ENCODE results near the gene SSNA1. TPM values are rescaled to one million over a fixed set of nuclear protein-coding genes. Genes with fewer than 3 reads are reported as not detected.

SSNA1 gene
- total and polyA plus RNA-seq, 2 donors (not counting 1 experiment from before 2014, with no cell fraction given) = 53.6 to 129 TPM

GRCh38 chr9:137176302-137177182, 11.9 kb upstream of the SSNA1 start:
- H3K27me3 Mint-ChIP-seq = no peaks in the 10 kb centered on the region
- POLR2A ChIA-PET = interaction anchor here (0.5 to 0.6 kb wide), 2 partner anchors 14 to 25 kb away, joined by 3 to 4 read pairs; no protein-coding TSS in a partner anchor
- peak; percentile 48 for TF ChIP-seq CTCF (IDR thresholded peaks at IDR 0.05)
- no peak for TF ChIP-seq EZH2 (IDR thresholded peaks at IDR 0.05; ENCODE audit: borderline replicate concordance, insufficient read depth, low read depth, low read length, poor library complexity, severe bottlenecking)
- Histone ChIP-seq H3K9ac (ENCODE audit: low read length) (no peak overlapping the region), H3K36me3 (replicated peaks in 1 of 2; ENCODE audit: control extremely low read depth in 1 of 2, control insufficient read depth in 1 of 2, extremely low read depth in 1 of 2, insufficient read depth in 2 of 2, low read length in 1 of 2) (peaks cover 0 to 34% of the 10 kb centered on the region in 2 experiments), H3K9me3 (ENCODE audit: control extremely low read depth in 1 of 3, control insufficient read depth in 2 of 3, insufficient read depth in 1 of 3, low read length in 2 of 3) (peaks cover 0 to under 1% (median 0%) of the 10 kb centered on the region in 3 donors), H3K4me2 (replicated peaks; ENCODE audit: low read depth, low read length, poor library complexity, severe bottlenecking) (no peak overlapping the region), H2AFZ (ENCODE audit: insufficient read depth, low read depth, low read length, poor library complexity, severe bottlenecking) (no peak overlapping the region), H3K4me3 (ENCODE audit: control extremely low read depth in 1 of 5, extremely low read depth in 1 of 5, insufficient read depth in 1 of 5, low read depth in 2 of 5, low read length in 4 of 5) (no peak overlapping the region), H3K4me1 (ENCODE audit: control insufficient read depth in 2 of 2, insufficient read depth in 2 of 2, low read length in 2 of 2) (peaks cover 7 to 9% of the 10 kb centered on the region in 2 donors), H4K20me1 (ENCODE audit: control insufficient read depth, insufficient read depth, low read length, poor library complexity, severe bottlenecking) (peaks cover 14% of the 10 kb centered on the region), H3K79me2 (ENCODE audit: control insufficient read depth, insufficient read depth, low read length) (no peaks in the 10 kb centered on the region), H3K27ac (ENCODE audit: low read length in 2 of 2) (no peak overlapping the region), H3K27me3 (replicated peaks in 1 of 4; ENCODE audit: control extremely low read depth in 1 of 4, control insufficient read depth in 3 of 4, insufficient read depth in 4 of 4, low read length in 3 of 4) (peaks cover 0 to 18% (median 5%) of the 10 kb centered on the region in 4 experiments)
- DNase-seq = peak; percentile 50
- intact Hi-C loops (cut with micrococcal nuclease) = no loop called here
- no peak overlapping the region for H3K27ac Mint-ChIP-seq
- peak; percentile 60 for ATAC-seq (ENCODE audit: low read depth)
- H3K9me3 Mint-ChIP-seq (ENCODE audit: insufficient read depth) = no peaks in the 10 kb centered on the region
- CTCF ChIA-PET = interaction anchor here (0.9 to 2.1 kb wide), 6 partner anchors 12 to 62 kb away, joined by 3 to 6 read pairs (median 4); partner anchors contain the start of genes ANAPC2, RNF224 and SSNA1
- WGBS (ENCODE audit: insufficient coverage) = 69% methylated on average over 17 of the region's 17 CpGs
- H3K4me1 Mint-ChIP-seq = peaks cover 6% of the 10 kb centered on the region
- no peak overlapping the region for H3K4me3 Mint-ChIP-seq
